ENCODE measurements around the gene RPUSD1. TPM values are rescaled to one million over a fixed set of nuclear protein-coding genes. Genes with fewer than 3 reads are reported as not detected.

Gene RPUSD1
- total RNA-seq, 4 donors from 2014 or later, result 16.1 to 71.4 (median 24.8) TPM

GRCh38 chr16:769184-769784 is 18.9 kb downstream of the RPUSD1 start:
- WGBS, 2 donors (ENCODE audit: low coverage in 1 of 2), result 56% methylated on average over 5 of the region's 20 CpGs; no CpG with 5 or more reads in 1 of the 2 donors
- H3K9me3 ChIP-seq, result no peaks in the 10 kb centered on the region
- H3K4me1 ChIP-seq, result no peaks in the 10 kb centered on the region
- no peak overlapping the region for H3K27ac ChIP-seq
- DNase-seq, result no peak
- TF ChIP-seq POLR2A (IDR thresholded peaks at IDR 0.05) (no peak), POLR2AphosphoS5 (IDR thresholded peaks at IDR 0.05) (no peak), CTCF (IDR thresholded peaks at IDR 0.05) (no peak), EP300 (IDR thresholded peaks at IDR 0.05; ENCODE audit: low read depth) (no peak)
- H3K4me3 ChIP-seq, result no peak overlapping the region
- in situ Hi-C loops (cut with MboI; ENCODE audit: low pct_ligation_motif_present in 1 of 4, low pct_unique_long_range_greater_than_20kb in 1 of 4, low sequenced_read_pairs in 3 of 4), result no loop called here
- H3K27me3 ChIP-seq, result peaks cover 4% of the 10 kb centered on the region
- H3K36me3 ChIP-seq, result no peaks in the 10 kb centered on the region
- intact Hi-C loops (cut with DNase I; ENCODE audit: low total_unique reads), result no loop called here

GRCh38 chr16:768428-768827 is 19.8 kb downstream of the RPUSD1 start:
- H3K9me3 ChIP-seq, result no peaks in the 10 kb centered on the region
- H3K36me3 ChIP-seq, result no peaks in the 10 kb centered on the region
- peaks cover 6% of the 10 kb centered on the region for H3K27me3 ChIP-seq
- TF ChIP-seq CTCF (IDR thresholded peaks at IDR 0.05) (no peak), POLR2AphosphoS5 (IDR thresholded peaks at IDR 0.05) (no peak), POLR2A (IDR thresholded peaks at IDR 0.05) (no peak), EP300 (IDR thresholded peaks at IDR 0.05; ENCODE audit: low read depth) (no peak)
- WGBS, 2 donors (ENCODE audit: low coverage in 1 of 2), result 66% methylated on average over 17 of the region's 21 CpGs; no CpG with 5 or more reads in 1 of the 2 donors
- no peak overlapping the region for H3K4me3 ChIP-seq
- no peaks in the 10 kb centered on the region for H3K4me1 ChIP-seq
- in situ Hi-C loops (cut with MboI; ENCODE audit: low pct_ligation_motif_present in 1 of 4, low pct_unique_long_range_greater_than_20kb in 1 of 4, low sequenced_read_pairs in 3 of 4) (no loop called here), intact Hi-C loops (cut with DNase I; ENCODE audit: low total_unique reads) (no loop called here)
- no peak overlapping the region for H3K27ac ChIP-seq
- no peak for DNase-seq

- intact Hi-C loops (cut with DNase I; ENCODE audit: low total_unique reads), result no loop called here
- no peaks in the 10 kb centered on the region for H3K9me3 ChIP-seq
- no peak for TF ChIP-seq CTCF (IDR thresholded peaks at IDR 0.05)
- TF ChIP-seq EP300 (IDR thresholded peaks at IDR 0.05; ENCODE audit: low read depth), result no peak
- TF ChIP-seq POLR2A (IDR thresholded peaks at IDR 0.05), result no peak
- no peak for TF ChIP-seq POLR2AphosphoS5 (IDR thresholded peaks at IDR 0.05)
- peaks cover 12% of the 10 kb centered on the region for H3K27me3 ChIP-seq
- DNase-seq, result no peak
- H3K4me3 ChIP-seq, result no peak overlapping the region
- in situ Hi-C loops (cut with MboI; ENCODE audit: low pct_ligation_motif_present in 1 of 4, low pct_unique_long_range_greater_than_20kb in 1 of 4, low sequenced_read_pairs in 3 of 4), result no loop called here
- H3K4me1 ChIP-seq, result no peaks in the 10 kb centered on the region
- H3K27ac ChIP-seq, result no peak overlapping the region
- no peaks in the 10 kb centered on the region for H3K36me3 ChIP-seq
- 55% methylated on average over 13 of the region's 38 CpGs; no CpG with 5 or more reads in 1 of the 2 donors for WGBS, 2 donors (ENCODE audit: low coverage in 1 of 2)
These were observed 20.4 kb downstream of the RPUSD1 start for GRCh38 chr16:767743-768235.

GRCh38 chr16:766820-767640 is 21.2 kb downstream of the RPUSD1 start:
- intact Hi-C loops (cut with DNase I; ENCODE audit: low total_unique reads) (no loop called here), in situ Hi-C loops (cut with MboI; ENCODE audit: low pct_ligation_motif_present in 1 of 4, low pct_unique_long_range_greater_than_20kb in 1 of 4, low sequenced_read_pairs in 3 of 4) (no loop called here)
- Histone ChIP-seq H3K4me1 (no peaks in the 10 kb centered on the region), H3K27ac (no peak overlapping the region), H3K4me3 (no peak overlapping the region), H3K36me3 (no peaks in the 10 kb centered on the region), H3K9me3 (no peaks in the 10 kb centered on the region), H3K27me3 (peaks cover 20% of the 10 kb centered on the region)
- no peak for TF ChIP-seq EP300 (IDR thresholded peaks at IDR 0.05; ENCODE audit: low read depth)
- no peak for TF ChIP-seq CTCF (IDR thresholded peaks at IDR 0.05)
- TF ChIP-seq POLR2AphosphoS5 (IDR thresholded peaks at IDR 0.05), result no peak
- no peak for TF ChIP-seq POLR2A (IDR thresholded peaks at IDR 0.05)
- WGBS, 2 donors (ENCODE audit: low coverage in 1 of 2), result 74% methylated on average over 8 of the region's 48 CpGs; no CpG with 5 or more reads in 1 of the 2 donors
- DNase-seq, result no peak

All from transverse colon (tissue), 4 donors.